NCI-H2081 (cell line): ENCODE measurements around the gene TMEM252.
A peak's percentile ranks its signal among the peaks of the same experiment; 100 is the strongest.

Experiments
- DNase-seq, 2 experiments: peaks; one replicate each; lab custom pipeline; 2025; lab: John Stamatoyannopoulos, UW

Gene TMEM252

GRCh38 chr9:68541568-68541967 is 885 bp upstream of the TMEM252 start:
- no peak for DNase-seq

GRCh38 chr9:68538200-68538599 is 2.5 kb downstream of the TMEM252 start:
- no peak for DNase-seq

GRCh38 chr9:68537616-68537880 is 3.1 kb downstream of the TMEM252 start:
- no peak for DNase-seq

- no peak for DNase-seq
These were observed 3.6 kb downstream of the TMEM252 start for GRCh38 chr9:68536876-68537615.

GRCh38 chr9:68533678-68534077 is 7.0 kb downstream of the TMEM252 start:
- no peak for DNase-seq

- no peak for DNase-seq
These were observed 8.6 kb downstream of the TMEM252 start for GRCh38 chr9:68532131-68532530.

GRCh38 chr9:68530618-68531017 is 10.1 kb downstream of the TMEM252 start:
- no peak for DNase-seq

- DNase-seq = no peak
These were observed 17.2 kb downstream of the TMEM252 start for GRCh38 chr9:68523367-68523936.

- no peak for DNase-seq
These were observed 17.7 kb downstream of the TMEM252 start for GRCh38 chr9:68522954-68523353.

- no peak for DNase-seq
These were observed 18.6 kb downstream of the TMEM252 start for GRCh38 chr9:68522131-68522530.

- no peak for DNase-seq
These were observed 25.2 kb downstream of the TMEM252 start for GRCh38 chr9:68515326-68516017.

- no peak for DNase-seq
These were observed 26.7 kb downstream of the TMEM252 start for GRCh38 chr9:68513981-68514380.

- DNase-seq = no peak
These were observed 27.3 kb downstream of the TMEM252 start for GRCh38 chr9:68513385-68513784.

- no peak for DNase-seq
These were observed 31.0 kb downstream of the TMEM252 start for GRCh38 chr9:68509689-68510088.

- no peak for DNase-seq
These were observed 32.1 kb downstream of the TMEM252 start for GRCh38 chr9:68508547-68508946.

- no peak for DNase-seq
These were observed 32.9 kb downstream of the TMEM252 start for GRCh38 chr9:68507806-68508145.

- peak; percentile 6 to 8 for DNase-seq
These were observed 33.4 kb downstream of the TMEM252 start for GRCh38 chr9:68507130-68507805.

- no peak for DNase-seq
These were observed 34.1 kb downstream of the TMEM252 start for GRCh38 chr9:68506551-68506950.

GRCh38 chr9:68505681-68506409 is 34.8 kb downstream of the TMEM252 start:
- DNase-seq = no peak

- no peak for DNase-seq
These were observed 38.4 kb downstream of the TMEM252 start for GRCh38 chr9:68502279-68502678.

GRCh38 chr9:68500457-68501381 is 40.0 kb downstream of the TMEM252 start:
- no peak for DNase-seq
